Astrocyte of the spinal cord (primary cell): ENCODE measurements around the gene JAG1.
"Not testable (repeated sequence)": the region's sequence is repeated elsewhere in the genome, so short reads cannot be mapped to it uniquely, and the experiment has no call there.

Experiments
- DNase-seq: peaks from one replicate; pipeline ENCODE4 v3.0.0; 2011; ENCODE audit warnings: low read depth, low spot score
- H3K4me3 ChIP-seq: 2 replicates; pipeline ENCODE4 v1.5.1; 2011; ENCODE audit warnings: low read depth, mild to moderate bottlenecking, low read length, moderate library complexity
- CTCF ChIP-seq: IDR thresholded peaks from 2 replicates; pipeline ENCODE4 v1.5.1; 2012; ENCODE audit warnings: low read depth, mild to moderate bottlenecking, low read length, inconsistent platforms
- in situ Hi-C: cut with HindIII; loops from 2 replicates; pipeline ENCODE4 v1.10.0; 2017; ENCODE audit warnings: low sequenced_read_pairs

Gene JAG1

GRCh38 chr20:10591946-10592521, 81.8 kb downstream of the JAG1 start:
- TF ChIP-seq CTCF, result no peak
- in situ Hi-C loops, result no loop called here
- DNase-seq, result no peak
- H3K4me3 ChIP-seq, result no peak overlapping the region

- in situ Hi-C loops, result no loop called here
- H3K4me3 ChIP-seq, result no peak overlapping the region
- no peak for DNase-seq
- no peak for TF ChIP-seq CTCF
Observed at GRCh38 chr20:10590950-10591671, 82.7 kb downstream of the JAG1 start.

- in situ Hi-C loops, DNase-seq, H3K4me3 ChIP-seq: not testable (repeated sequence)
Observed at GRCh38 chr20:10590446-10590845, 83.4 kb downstream of the JAG1 start.
